Urinary bladder (tissue), 4 donors: ENCODE results near the gene CCR9. TPM values are rescaled to one million over a fixed set of nuclear protein-coding genes. Genes with fewer than 3 reads are reported as not detected.

ENCODE experiments used
- DNase-seq: peaks from one replicate; pipeline ENCODE4 v3.0.0-alpha.2; 2015; ENCODE audit errors: extremely low spot score
- H3K27ac ChIP-seq: one replicate; pipeline ENCODE4 v1.5.1; 2013; ENCODE audit warnings: low read depth, mild to moderate bottlenecking, moderate library complexity
- H3K36me3 ChIP-seq: one replicate; pipeline ENCODE4 v1.6.1; 2013; ENCODE audit warnings: mild to moderate bottlenecking, moderate library complexity; ENCODE audit not compliant: insufficient read depth
- H3K4me1 ChIP-seq: one replicate; pipeline ENCODE4 v1.6.1; 2013; ENCODE audit warnings: mild to moderate bottlenecking, moderate library complexity; ENCODE audit not compliant: insufficient read depth
- H3K4me3 ChIP-seq: one replicate; pipeline ENCODE4 v1.5.1; 2013; ENCODE audit warnings: low read depth, low read length
- WGBS: extraction: QIAGEN DNeasy Blood & Tissue Kit; methylation state at CpG from one replicate; pipeline ENCODE4 v1.1.7; 2013; 5-methylcytosine and 5-hydroxymethylcytosine counted together
- polyA plus RNA-seq: library from polyadenylated mRNA; stranded (reverse); fragments of 200-250 nt; gene quantifications from one replicate; pipeline ENCODE4 v1.2.3, GENCODE V29; 2013
- total RNA-seq: library from RNA; depleted of rRNA; stranded (reverse); fragments of >200 nt; gene quantifications from one replicate; pipeline ENCODE4 v1.2.3, GENCODE V29; 2014
- donor health status: healthy with polysubstance abuse.
- donor health status: healthy.

CCR9 gene
- total and polyA plus RNA-seq, 2 donors, result not detected

DNA sequence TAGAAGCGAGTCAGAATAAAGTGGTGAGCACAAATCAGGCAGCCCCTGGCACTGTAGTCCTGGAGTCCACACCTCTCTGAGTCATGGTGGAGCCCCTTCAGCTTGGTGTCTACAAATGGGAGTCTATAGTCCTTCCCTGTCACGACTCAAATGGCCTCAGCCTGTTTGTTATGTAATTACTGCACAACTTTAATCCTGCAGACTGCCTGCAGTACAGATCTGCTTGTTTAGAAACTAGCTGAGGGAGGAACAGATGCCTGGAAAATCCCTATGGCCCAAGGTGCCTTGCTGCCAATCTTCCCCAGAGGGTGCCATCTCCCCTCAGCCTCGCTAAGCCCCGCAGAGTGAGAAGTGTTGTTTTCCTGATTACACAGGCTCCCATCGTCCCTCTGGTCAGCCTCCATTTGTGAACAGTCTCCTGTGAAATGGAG is 53.0 kb downstream of the CCR9 start:
- WGBS, result 52% methylated on average over 5 of the region's 5 CpGs
- Histone ChIP-seq H3K4me1 (no peaks in the 10 kb centered on the region), H3K36me3 (no peaks in the 10 kb centered on the region)

DNA sequence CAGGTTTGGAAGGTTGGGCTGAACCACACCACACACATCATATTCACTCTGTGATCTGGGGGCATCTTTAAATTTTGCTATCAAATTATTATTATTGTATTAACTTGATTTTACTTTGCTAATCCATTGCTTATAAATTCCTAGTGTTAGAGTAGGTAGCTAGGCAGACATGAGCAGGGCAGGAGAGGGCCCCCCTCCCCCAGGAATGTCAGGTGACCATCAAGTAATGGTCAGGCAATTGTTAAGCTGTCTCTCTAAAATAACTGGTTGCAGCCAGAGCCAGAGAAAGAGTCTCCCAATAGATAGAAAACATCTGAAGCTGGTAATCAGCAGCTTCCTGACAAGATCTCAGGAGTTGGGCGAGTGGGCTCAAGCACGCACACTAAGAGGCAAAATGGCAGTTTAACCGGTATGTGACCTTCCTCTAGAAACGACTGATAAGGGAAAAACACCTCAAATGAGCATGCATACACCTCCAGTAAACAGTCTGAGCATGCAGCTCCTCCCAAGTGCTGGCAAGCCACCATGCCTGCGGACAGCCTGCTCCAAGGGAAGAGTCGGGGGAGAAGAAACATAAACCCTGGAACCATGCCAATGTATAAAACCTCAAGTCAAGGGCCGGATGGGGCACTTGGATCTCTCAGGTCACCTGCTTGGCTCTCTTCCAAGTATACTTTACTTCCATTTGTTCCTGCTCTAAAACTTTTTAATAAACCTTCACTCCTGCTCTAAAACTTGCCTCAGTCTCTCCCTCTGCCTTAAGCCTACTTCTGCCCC is 53.8 kb downstream of the CCR9 start:
- no peak overlapping the region for H3K4me3 ChIP-seq
- 62% methylated on average over 7 of the region's 7 CpGs for WGBS
- no peak for DNase-seq
- no peak overlapping the region for H3K27ac ChIP-seq
- H3K36me3 ChIP-seq, result no peaks in the 10 kb centered on the region
- H3K4me1 ChIP-seq, result no peaks in the 10 kb centered on the region

More for the DNA sequence above, 53.0 kb downstream of the CCR9 start:
- H3K27ac ChIP-seq, result no peak overlapping the region
- no peak for DNase-seq
- H3K4me3 ChIP-seq, result no peak overlapping the region

GRCh38 chr3:45940781-45941365 is 54.5 kb downstream of the CCR9 start:
- no peak for DNase-seq
- Histone ChIP-seq H3K27ac (no peak overlapping the region), H3K4me1 (no peaks in the 10 kb centered on the region), H3K36me3 (peaks cover 2% of the 10 kb centered on the region), H3K4me3 (no peak overlapping the region)
- 96% methylated on average over 6 of the region's 6 CpGs for WGBS

- peaks cover 2% of the 10 kb centered on the region for H3K36me3 ChIP-seq
- no peak overlapping the region for H3K4me3 ChIP-seq
- H3K4me1 ChIP-seq, result no peaks in the 10 kb centered on the region
- no peak overlapping the region for H3K27ac ChIP-seq
- DNase-seq, result no peak
- 30% methylated on average over 6 of the region's 6 CpGs for WGBS
Measured at GRCh38 chr3:45942051-45942825, 55.9 kb downstream of the CCR9 start.

DNA sequence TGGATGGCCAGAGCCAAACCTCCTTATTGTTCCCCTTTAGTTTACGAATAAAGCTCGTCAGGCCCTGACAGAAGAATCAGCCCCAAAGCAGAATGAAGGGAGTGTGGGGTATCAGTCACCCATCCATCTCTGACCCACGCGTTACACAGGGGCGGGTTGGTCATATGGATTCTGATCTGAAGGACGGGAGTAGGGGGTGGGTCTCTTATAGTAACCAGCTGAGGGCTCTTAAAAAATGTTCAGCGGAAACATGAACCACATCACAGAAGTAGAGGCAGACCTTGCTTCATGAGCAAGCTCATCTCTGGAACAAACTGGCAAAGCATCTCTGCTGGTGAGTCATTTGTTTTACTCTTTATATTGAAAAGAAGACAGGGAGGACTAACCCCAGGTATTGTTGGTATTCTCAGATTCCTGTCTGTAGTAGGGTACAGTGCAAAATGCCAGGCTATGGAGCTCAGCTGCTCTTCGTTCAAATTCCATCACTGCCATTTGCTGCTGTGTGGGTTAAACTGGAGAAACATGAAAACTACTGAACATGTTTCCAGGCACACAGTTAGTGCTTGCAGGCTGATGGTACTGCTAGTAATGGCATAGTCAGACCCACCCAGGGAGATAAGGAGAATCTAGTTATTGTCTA is 57.0 kb downstream of the CCR9 start, which contains the start of gene CXCR6:
TSS of gene CXCR6 (plus strand) at position 258 of the 640 bp plus-strand sequence. CDS start 3,018 bp downstream, outside the sequence.
- H3K27ac ChIP-seq, result no peak within 1 kb of the TSS
- 91% methylated on average over 8 of the region's 8 CpGs for WGBS
- no peaks in the 10 kb centered on the region for H3K4me1 ChIP-seq
- no peak within 1 kb of the TSS for H3K4me3 ChIP-seq
- DNase-seq, result no peak
- H3K36me3 ChIP-seq, result peaks cover 2% of the 10 kb centered on the region

- Histone ChIP-seq H3K36me3 (peaks cover 4% of the 10 kb centered on the region), H3K4me3 (no peak overlapping the region), H3K27ac (no peak overlapping the region), H3K4me1 (no peaks in the 10 kb centered on the region)
- DNase-seq, result no peak
- 80% methylated on average over 5 of the region's 5 CpGs for WGBS
Measured at GRCh38 chr3:45944830-45945620, 58.7 kb downstream of the CCR9 start.

DNA sequence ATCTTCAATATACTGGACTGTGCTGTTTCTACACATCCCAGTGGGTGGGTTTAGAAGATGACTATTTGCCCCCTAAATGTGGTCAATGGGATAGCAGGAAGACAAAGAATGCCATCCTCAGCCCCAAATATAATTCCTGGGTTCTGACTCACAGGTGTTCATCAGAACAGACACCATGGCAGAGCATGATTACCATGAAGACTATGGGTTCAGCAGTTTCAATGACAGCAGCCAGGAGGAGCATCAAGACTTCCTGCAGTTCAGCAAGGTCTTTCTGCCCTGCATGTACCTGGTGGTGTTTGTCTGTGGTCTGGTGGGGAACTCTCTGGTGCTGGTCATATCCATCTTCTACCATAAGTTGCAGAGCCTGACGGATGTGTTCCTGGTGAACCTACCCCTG is 60.0 kb downstream of the CCR9 start:
- H3K27ac ChIP-seq, result no peak overlapping the region
- H3K4me1 ChIP-seq, result no peaks in the 10 kb centered on the region
- DNase-seq, result no peak
- peaks cover 4% of the 10 kb centered on the region for H3K36me3 ChIP-seq
- WGBS, result 98% methylated on average over 1 of the region's 1 CpG
- H3K4me3 ChIP-seq, result no peak overlapping the region

DNA sequence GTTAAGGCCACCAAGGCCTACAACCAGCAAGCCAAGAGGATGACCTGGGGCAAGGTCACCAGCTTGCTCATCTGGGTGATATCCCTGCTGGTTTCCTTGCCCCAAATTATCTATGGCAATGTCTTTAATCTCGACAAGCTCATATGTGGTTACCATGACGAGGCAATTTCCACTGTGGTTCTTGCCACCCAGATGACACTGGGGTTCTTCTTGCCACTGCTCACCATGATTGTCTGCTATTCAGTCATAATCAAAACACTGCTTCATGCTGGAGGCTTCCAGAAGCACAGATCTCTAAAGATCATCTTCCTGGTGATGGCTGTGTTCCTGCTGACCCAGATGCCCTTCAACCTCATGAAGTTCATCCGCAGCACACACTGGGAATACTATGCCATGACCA is 60.5 kb downstream of the CCR9 start:
- peaks cover 2% of the 10 kb centered on the region for H3K4me1 ChIP-seq
- H3K27ac ChIP-seq, result no peak overlapping the region
- no peak overlapping the region for H3K4me3 ChIP-seq
- WGBS, result 93% methylated on average over 3 of the region's 3 CpGs
- peaks cover 4% of the 10 kb centered on the region for H3K36me3 ChIP-seq
- no peak for DNase-seq

- Histone ChIP-seq H3K4me1 (peaks cover 2% of the 10 kb centered on the region), H3K4me3 (no peak overlapping the region), H3K27ac (no peak overlapping the region), H3K36me3 (peaks cover 4% of the 10 kb centered on the region)
- DNase-seq, result no peak
- 87% methylated on average over 3 of the region's 3 CpGs for WGBS
Measured at GRCh38 chr3:45947361-45947760, 61.0 kb downstream of the CCR9 start.

- Histone ChIP-seq H3K27ac (no peak overlapping the region), H3K36me3 (peaks cover 7% of the 10 kb centered on the region), H3K4me1 (peaks cover 2% of the 10 kb centered on the region), H3K4me3 (no peak overlapping the region)
- no peak for DNase-seq
- WGBS, result 31% methylated on average over 6 of the region's 6 CpGs
Measured at GRCh38 chr3:45948311-45948781, 62.0 kb downstream of the CCR9 start.

- no peak for DNase-seq
- H3K4me1 ChIP-seq, result peaks cover 2% of the 10 kb centered on the region
- no peak overlapping the region for H3K4me3 ChIP-seq
- H3K27ac ChIP-seq, result no peak overlapping the region
- WGBS, result 90% methylated on average over 6 of the region's 6 CpGs
- peaks cover 7% of the 10 kb centered on the region for H3K36me3 ChIP-seq
Measured at GRCh38 chr3:45948881-45949280, 62.5 kb downstream of the CCR9 start.

GRCh38 chr3:45949432-45949831 is 63.1 kb downstream of the CCR9 start:
- DNase-seq, result no peak
- Histone ChIP-seq H3K4me3 (no peak overlapping the region), H3K36me3 (peaks cover 7% of the 10 kb centered on the region), H3K4me1 (peaks cover 2% of the 10 kb centered on the region), H3K27ac (no peak overlapping the region)
- 98% methylated on average over 4 of the region's 4 CpGs for WGBS

- Histone ChIP-seq H3K4me1 (peaks cover 2% of the 10 kb centered on the region), H3K4me3 (no peak overlapping the region), H3K27ac (no peak overlapping the region), H3K36me3 (peaks cover 8% of the 10 kb centered on the region)
- no peak for DNase-seq
- WGBS, result 98% methylated on average over 2 of the region's 2 CpGs
Measured at GRCh38 chr3:45950131-45950530, 63.8 kb downstream of the CCR9 start.
